HEK293T (cell line): ENCODE data around the gene MRNIP.

Source experiments
- ARNT ChIP-seq: fragments of 450-650 bp; IDR thresholded peaks from 2 replicates; pipeline ENCODE4 v1.6.1; 2017; ENCODE audit warnings: mild to moderate bottlenecking
- BHLHE40 ChIP-seq: fragments of 450-650 bp; IDR thresholded peaks from 2 replicates; pipeline ENCODE4 v1.6.1; 2016; ENCODE audit warnings: mild to moderate bottlenecking, moderate library complexity, borderline replicate concordance
- CTBP1 ChIP-seq: fragments of 450-650 bp; IDR thresholded peaks from 2 replicates; pipeline ENCODE4 v1.6.1; 2016; ENCODE audit warnings: borderline replicate concordance
- FOXM1 ChIP-seq: fragments of 450-650 bp; IDR thresholded peaks from 2 replicates; pipeline ENCODE4 v1.6.1; 2017; ENCODE audit warnings: mild to moderate bottlenecking, borderline replicate concordance
- TF ChIP-seq, protein P1 (sequence below): fragments of 450-650 bp; IDR thresholded peaks from 2 replicates; pipeline ENCODE4 v1.6.1; 2016

DNA sequence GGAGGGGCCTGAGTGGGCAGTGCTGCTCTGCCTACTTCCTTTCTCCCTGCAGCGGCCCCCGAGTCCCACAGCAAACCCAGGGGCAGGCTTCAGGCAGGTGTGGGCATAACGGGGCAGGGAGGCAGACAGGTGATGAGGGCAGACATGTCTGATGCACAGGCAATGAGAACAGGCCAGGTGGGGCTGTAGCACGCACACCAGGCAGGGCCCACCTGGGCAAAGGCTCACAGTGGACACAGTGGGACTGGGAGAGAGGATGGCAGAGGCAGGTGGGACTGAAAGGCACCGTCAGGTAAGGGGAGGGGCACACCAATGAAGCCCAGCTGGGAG, 59.0 kb downstream of the MRNIP start:
- TF ChIP-seq FOXM1 (no peak), CTBP1 (no peak), ARNT (no peak), BHLHE40 (no peak)
- TF ChIP-seq, protein P1, sequence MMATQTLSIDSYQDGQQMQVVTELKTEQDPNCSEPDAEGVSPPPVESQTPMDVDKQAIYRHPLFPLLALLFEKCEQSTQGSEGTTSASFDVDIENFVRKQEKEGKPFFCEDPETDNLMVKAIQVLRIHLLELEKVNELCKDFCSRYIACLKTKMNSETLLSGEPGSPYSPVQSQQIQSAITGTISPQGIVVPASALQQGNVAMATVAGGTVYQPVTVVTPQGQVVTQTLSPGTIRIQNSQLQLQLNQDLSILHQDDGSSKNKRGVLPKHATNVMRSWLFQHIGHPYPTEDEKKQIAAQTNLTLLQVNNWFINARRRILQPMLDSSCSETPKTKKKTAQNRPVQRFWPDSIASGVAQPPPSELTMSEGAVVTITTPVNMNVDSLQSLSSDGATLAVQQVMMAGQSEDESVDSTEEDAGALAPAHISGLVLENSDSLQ, result no peak
